Measurements from ENCODE around the gene IKZF5. TPM values are rescaled to one million over a fixed set of nuclear protein-coding genes. Genes with fewer than 3 reads are reported as not detected.

The IKZF5 gene
- total RNA-seq, 1 experiment from 2014 or later: 8.6 TPM

DNA sequence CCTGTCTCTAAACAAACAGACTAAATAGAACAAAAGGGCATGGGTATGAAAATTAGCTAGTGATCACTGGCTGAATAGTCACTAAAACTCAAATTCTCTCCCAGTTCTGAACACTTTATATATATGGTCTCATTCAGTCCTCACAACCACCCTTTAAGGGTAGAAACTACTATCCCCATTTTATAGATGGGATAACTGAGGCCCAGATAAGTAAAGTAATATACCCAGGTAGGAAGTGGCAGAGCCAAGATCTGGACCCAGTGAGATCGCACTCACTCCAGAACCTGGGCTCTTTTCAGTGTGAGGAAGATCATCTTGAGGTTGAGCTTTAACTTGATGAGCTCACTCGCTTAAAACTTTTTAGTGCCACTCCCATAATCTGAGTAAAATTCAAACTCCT lies 23.9 kb downstream of the IKZF5 start:
- Histone ChIP-seq H3K4me3 (ENCODE audit: low read depth in 2 of 2, low read length in 2 of 2) (no peak overlapping the region), H3K27ac (ENCODE audit: low read length) (no peak overlapping the region), H3K27me3 (ENCODE audit: control insufficient read depth, insufficient read depth, low read length) (no peaks in the 10 kb centered on the region), H3K9me3 (ENCODE audit: control insufficient read depth, insufficient read depth, low read depth, low read length) (no peaks in the 10 kb centered on the region), H3K4me1 (ENCODE audit: control insufficient read depth, insufficient read depth, low read length) (peaks cover 9% of the 10 kb centered on the region), H3K36me3 (ENCODE audit: control insufficient read depth, insufficient read depth, low read length) (no peaks in the 10 kb centered on the region; the same call in 1 of the 2 replicates)
- BruUV-seq (replicated peaks): no TSS peak
- TF ChIP-seq SIN3A (IDR thresholded peaks at IDR 0.05; ENCODE audit: borderline replicate concordance, insufficient read depth, low read depth, low read length) (no peak), POLR2AphosphoS5 (IDR thresholded peaks at IDR 0.05; ENCODE audit: low read depth, low read length) (no peak), TCF7L2 (IDR thresholded peaks at IDR 0.05; ENCODE audit: low read depth, low read length) (no peak)
- TF ChIP-seq, protein P1, sequence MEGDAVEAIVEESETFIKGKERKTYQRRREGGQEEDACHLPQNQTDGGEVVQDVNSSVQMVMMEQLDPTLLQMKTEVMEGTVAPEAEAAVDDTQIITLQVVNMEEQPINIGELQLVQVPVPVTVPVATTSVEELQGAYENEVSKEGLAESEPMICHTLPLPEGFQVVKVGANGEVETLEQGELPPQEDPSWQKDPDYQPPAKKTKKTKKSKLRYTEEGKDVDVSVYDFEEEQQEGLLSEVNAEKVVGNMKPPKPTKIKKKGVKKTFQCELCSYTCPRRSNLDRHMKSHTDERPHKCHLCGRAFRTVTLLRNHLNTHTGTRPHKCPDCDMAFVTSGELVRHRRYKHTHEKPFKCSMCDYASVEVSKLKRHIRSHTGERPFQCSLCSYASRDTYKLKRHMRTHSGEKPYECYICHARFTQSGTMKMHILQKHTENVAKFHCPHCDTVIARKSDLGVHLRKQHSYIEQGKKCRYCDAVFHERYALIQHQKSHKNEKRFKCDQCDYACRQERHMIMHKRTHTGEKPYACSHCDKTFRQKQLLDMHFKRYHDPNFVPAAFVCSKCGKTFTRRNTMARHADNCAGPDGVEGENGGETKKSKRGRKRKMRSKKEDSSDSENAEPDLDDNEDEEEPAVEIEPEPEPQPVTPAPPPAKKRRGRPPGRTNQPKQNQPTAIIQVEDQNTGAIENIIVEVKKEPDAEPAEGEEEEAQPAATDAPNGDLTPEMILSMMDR (IDR thresholded peaks at IDR 0.05): no peak
- TF ChIP-seq, protein P2, sequence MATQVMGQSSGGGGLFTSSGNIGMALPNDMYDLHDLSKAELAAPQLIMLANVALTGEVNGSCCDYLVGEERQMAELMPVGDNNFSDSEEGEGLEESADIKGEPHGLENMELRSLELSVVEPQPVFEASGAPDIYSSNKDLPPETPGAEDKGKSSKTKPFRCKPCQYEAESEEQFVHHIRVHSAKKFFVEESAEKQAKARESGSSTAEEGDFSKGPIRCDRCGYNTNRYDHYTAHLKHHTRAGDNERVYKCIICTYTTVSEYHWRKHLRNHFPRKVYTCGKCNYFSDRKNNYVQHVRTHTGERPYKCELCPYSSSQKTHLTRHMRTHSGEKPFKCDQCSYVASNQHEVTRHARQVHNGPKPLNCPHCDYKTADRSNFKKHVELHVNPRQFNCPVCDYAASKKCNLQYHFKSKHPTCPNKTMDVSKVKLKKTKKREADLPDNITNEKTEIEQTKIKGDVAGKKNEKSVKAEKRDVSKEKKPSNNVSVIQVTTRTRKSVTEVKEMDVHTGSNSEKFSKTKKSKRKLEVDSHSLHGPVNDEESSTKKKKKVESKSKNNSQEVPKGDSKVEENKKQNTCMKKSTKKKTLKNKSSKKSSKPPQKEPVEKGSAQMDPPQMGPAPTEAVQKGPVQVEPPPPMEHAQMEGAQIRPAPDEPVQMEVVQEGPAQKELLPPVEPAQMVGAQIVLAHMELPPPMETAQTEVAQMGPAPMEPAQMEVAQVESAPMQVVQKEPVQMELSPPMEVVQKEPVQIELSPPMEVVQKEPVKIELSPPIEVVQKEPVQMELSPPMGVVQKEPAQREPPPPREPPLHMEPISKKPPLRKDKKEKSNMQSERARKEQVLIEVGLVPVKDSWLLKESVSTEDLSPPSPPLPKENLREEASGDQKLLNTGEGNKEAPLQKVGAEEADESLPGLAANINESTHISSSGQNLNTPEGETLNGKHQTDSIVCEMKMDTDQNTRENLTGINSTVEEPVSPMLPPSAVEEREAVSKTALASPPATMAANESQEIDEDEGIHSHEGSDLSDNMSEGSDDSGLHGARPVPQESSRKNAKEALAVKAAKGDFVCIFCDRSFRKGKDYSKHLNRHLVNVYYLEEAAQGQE (IDR thresholded peaks at IDR 0.05; ENCODE audit: insufficient read depth in 1 of 2, low read depth in 2 of 2, low read length in 1 of 2): no peak
- no peak for DNase-seq (ENCODE audit: low read depth, low spot score)
- in situ Hi-C loops (cut with HindIII; ENCODE audit: low pct_unique_long_range_greater_than_20kb, low sequenced_read_pairs): no loop called here
- ChIA-PET CTCF (no interaction called here), POLR2A (no interaction called here)
- ATAC-seq: no peak
- intact Hi-C loops (cut with micrococcal nuclease; ENCODE audit: unreplicated experiment): no loop called here

DNA sequence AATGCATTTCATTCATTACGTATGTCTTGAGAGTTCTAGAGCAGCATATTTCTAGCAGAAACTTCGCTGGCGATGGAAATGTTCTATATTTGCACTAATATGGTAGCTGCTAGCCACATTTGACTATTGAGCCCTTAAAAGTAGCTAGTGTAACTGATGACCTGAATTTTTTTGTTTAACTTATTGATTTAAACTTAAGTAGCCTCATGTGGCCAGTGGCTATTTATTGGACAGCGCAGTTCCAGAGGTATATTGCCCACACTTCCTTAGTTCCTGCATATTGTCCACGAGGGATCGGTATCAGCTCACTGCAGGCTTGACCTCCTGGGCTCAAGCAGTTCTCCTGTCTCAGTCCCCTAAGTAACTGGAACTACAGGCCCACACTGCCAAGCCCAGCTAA lies 24.7 kb downstream of the IKZF5 start:
- Histone ChIP-seq H3K36me3 (ENCODE audit: control insufficient read depth, insufficient read depth, low read length) (no peaks in the 10 kb centered on the region; the same call in 1 of the 2 replicates), H3K9me3 (ENCODE audit: control insufficient read depth, insufficient read depth, low read depth, low read length) (no peaks in the 10 kb centered on the region), H3K27ac (ENCODE audit: low read length) (no peak overlapping the region), H3K27me3 (ENCODE audit: control insufficient read depth, insufficient read depth, low read length) (no peaks in the 10 kb centered on the region), H3K4me1 (ENCODE audit: control insufficient read depth, insufficient read depth, low read length) (peaks cover 9% of the 10 kb centered on the region), H3K4me3 (ENCODE audit: low read depth in 2 of 2, low read length in 2 of 2) (no peak overlapping the region)
- POLR2A ChIA-PET: no interaction called here
- intact Hi-C loops (cut with micrococcal nuclease; ENCODE audit: unreplicated experiment): no loop called here
- no peak for ATAC-seq
- CTCF ChIA-PET: no interaction called here
- in situ Hi-C loops (cut with HindIII; ENCODE audit: low pct_unique_long_range_greater_than_20kb, low sequenced_read_pairs): no loop called here
- DNase-seq (ENCODE audit: low read depth, low spot score): no peak
- no peak for TF ChIP-seq SIN3A (IDR thresholded peaks at IDR 0.05; ENCODE audit: borderline replicate concordance, insufficient read depth, low read depth, low read length)
- no peak for TF ChIP-seq POLR2AphosphoS5 (IDR thresholded peaks at IDR 0.05; ENCODE audit: low read depth, low read length)
- TF ChIP-seq, protein P2 (IDR thresholded peaks at IDR 0.05; ENCODE audit: insufficient read depth in 1 of 2, low read depth in 2 of 2, low read length in 1 of 2): no peak
- TF ChIP-seq TCF7L2 (IDR thresholded peaks at IDR 0.05; ENCODE audit: low read depth, low read length): no peak
- TF ChIP-seq, protein P1 (IDR thresholded peaks at IDR 0.05): no peak
- BruUV-seq (replicated peaks): no TSS peak
